Activated T-cell treated with anti-CD3 and anti-CD28 coated beads, Interleukin-2, amount 50 U/mL, for 1 hour (primary cell): ENCODE measurements around the gene UNC5A.

ENCODE experiments used
- DNase-seq: peaks from one replicate; pipeline ENCODE4 v3.0.0-alpha.2; 2020

UNC5A gene

DNA sequence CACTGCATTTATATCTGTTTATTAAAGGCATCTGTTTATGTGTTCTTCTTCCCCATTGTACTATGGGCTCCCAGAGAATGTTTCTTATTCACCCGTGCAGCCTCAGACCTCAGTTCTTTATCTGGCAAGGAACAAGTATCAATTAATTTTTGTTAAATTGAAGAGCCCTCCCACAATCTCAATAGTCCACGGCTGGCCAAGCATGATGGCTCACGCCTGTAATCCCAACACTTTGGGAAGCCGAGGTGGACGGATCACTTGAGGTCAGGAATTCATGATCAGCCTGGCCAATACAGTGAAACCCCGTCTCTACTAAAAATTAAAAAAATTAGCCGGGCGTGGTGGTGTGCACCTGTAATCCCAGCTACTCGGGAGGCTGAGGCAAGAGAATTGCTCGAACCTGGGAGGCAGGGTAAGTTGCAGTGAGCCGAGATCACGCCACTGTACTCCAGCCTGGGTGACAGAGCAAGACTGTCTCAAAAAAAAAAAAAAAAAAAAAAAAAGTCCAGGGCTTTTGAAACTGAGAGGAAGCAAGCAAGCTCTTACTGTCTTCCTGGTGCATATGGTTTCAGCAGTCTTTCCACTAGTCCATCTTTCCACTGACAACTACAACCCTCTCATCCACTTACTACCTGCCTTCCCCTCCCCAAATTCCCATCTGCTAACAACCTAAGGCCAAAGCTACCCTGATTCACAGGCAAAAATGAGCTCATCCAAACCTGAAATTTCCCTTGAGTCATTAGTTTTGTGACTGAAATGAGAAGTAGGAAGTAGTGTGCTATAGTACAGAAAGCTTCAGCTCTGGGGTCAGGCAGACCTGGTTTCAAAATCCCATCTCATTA, 91.1 kb downstream of the UNC5A start:
- DNase-seq: no peak

DNA sequence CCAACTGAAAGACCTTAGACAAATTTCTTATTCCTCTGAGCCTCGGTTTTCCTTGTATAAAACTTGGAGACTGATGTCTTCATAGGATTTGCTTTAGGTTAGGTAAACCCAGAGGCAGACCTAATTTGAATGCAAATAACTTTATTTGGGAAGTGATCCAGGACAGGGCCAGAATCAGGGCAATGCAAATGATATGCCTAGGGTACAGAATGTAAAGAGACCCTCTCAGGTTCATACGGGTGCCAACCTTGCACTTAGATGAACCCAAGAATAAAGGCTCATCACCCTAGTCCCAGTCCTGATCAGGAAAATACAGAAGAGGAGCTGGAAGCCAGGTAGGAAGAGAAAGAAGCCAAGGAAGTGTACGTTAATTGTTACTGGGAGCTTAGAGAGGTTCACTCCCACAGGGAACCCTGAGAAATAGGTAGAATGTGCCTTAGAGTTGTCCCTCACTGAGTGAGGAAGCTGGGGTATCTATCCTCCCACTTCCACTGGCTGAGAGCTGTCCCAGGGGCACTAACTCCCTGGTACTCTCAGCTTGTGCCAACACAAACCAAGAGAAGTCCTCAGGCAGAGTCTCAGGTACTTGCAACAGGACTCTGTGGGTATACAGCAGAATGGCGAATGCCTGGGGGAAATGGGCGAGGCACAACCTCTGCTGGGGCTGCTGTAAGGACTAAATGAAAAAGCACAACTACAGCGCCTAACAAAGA, 91.9 kb downstream of the UNC5A start:
- no peak for DNase-seq

DNA sequence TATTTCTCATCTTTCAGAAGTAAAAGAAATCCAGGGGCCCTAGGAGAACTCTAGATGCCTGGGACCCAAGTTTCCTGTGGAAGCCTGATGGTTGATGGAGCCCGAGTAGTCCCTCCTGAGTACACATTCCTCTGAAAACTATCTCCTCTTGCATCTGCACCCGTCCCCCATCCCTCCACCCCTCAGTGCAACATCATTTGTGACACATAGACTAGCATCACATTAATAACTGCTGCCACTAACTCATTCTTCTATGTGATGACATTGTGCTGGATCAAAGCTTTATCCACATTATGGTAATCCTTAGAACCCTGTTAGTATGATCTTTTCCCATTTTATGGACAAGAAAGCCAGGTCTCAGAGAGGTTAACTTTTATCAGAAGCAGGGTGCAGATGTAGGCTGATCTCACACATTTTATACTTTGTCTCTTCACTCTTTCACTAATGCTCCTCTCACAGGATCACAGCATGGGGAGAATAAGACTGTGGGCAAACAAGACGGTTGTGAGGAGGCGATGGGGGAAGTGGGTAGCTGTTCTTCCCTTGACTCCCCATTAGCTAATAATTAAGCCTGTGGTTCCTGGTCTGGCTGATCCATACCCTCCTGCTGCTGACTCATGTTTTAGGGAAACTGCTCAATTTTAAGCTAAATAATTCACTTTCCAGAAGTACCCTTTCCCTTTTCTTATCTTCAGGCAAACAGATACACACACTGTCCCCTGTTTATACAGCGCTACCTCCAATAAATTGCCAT, 92.7 kb downstream of the UNC5A start:
- DNase-seq: no peak

GRCh38 chr5:176904276-176904675, 93.9 kb downstream of the UNC5A start:
- no peak for DNase-seq

GRCh38 chr5:176906126-176906525, 95.8 kb downstream of the UNC5A start:
- no peak for DNase-seq

GRCh38 chr5:176906796-176907195, 96.4 kb downstream of the UNC5A start:
- no peak for DNase-seq

DNA sequence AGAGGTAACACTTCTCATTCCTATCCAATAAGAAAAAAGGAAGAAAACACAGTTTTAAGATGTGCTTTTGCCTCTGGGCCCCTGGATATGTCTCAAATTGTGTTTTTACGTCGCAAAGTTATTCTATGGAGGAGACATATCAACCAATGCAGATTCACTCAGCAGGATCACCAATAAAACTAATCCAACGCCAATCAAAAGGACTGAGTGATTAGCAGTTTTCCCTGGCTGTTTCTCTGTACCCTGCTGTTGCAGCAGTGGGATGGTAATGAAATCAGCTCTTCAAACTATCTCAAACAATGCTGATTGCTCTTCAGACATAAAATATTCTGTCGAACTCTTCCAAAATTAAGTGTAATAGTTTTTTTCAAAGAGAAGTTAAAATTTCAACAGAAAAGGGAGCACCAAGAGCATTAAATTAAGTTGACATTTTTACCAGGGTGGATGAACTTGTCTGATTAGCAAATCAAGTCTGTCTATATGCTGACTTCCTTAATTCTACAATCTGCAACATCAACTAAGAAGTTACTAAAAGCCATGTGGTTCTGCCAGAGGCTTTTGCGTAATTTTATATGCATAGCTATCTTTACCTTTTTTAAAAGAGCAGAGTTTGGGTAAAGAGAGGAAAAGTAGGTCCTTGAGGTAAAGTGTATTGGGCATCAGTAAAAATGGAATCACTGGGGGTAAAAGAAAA, 98.5 kb downstream of the UNC5A start:
- no peak for DNase-seq

- no peak for DNase-seq
These were observed 101.8 kb downstream of the UNC5A start for GRCh38 chr5:176912115-176912514.

GRCh38 chr5:176915906-176916305, 105.5 kb downstream of the UNC5A start:
- no peak for DNase-seq

- DNase-seq: no peak
These were observed 106.0 kb downstream of the UNC5A start for GRCh38 chr5:176916337-176916736.

DNA sequence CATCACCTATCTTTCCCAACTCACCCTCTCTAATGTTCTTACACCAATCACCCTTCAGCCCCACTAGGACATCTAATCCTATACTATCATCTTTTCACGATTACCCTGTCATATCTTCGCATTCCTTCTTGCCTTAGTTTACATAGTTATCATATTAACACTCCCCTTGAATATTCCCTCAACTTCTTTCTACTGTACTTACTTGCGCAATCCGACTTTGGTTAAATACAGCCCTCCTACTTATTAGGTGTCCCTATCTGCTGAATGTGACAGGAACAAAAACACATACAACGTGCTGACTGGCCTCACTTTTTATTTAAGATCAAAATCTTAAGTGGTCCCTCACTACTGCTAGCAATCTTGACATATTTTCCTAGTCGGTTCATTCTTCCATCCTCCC, 108.3 kb downstream of the UNC5A start:
- no peak for DNase-seq

DNA sequence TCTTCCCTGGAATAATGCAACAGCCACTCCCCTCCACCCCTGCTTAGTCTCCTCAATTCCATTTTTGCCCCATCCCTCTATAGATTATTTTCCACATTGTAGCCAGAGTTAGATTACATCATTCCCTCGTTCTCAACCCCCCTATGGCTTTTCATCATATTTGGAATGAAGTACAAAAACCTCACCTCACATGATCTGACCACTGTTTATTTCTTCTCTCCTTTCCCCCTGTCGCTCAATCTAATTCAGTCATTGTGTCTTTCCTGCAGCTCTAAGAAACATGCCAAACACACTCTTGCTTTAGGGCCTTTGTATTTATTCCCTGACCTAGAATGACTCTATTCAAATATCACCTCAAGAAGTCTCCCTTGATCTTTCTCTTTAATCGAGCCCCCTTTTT, 111.4 kb downstream of the UNC5A start:
- no peak for DNase-seq

GRCh38 chr5:176922817-176923216, 112.5 kb downstream of the UNC5A start:
- no peak for DNase-seq

GRCh38 chr5:176927562-176927961, 117.2 kb downstream of the UNC5A start:
- no peak for DNase-seq

GRCh38 chr5:176929654-176930053, 119.3 kb downstream of the UNC5A start:
- no peak for DNase-seq
